Fibroblast of lung (primary cell): ENCODE data around the gene MAP3K9. TPM values are rescaled to one million over a fixed set of nuclear protein-coding genes. Genes with fewer than 3 reads are reported as not detected.

Experiments used
- DNase-seq, 2 donors: peaks; one replicate each; pipeline versions ENCODE4 v3.0.0 to v3.0.0-alpha.2; 2010; ENCODE audit warnings: low read depth in 2 of 2
- H2AFZ ChIP-seq: 2 replicates; pipeline ENCODE4 v1.5.1; 2012; ENCODE audit warnings: low read length, control low read depth, inconsistent platforms
- H3K27ac ChIP-seq: 2 replicates; pipeline ENCODE4 v1.5.1; 2011; ENCODE audit warnings: low read length, control low read depth; ENCODE audit not compliant: insufficient read depth
- H3K27me3 ChIP-seq: 2 replicates; pipeline ENCODE4 v1.5.1; 2011; ENCODE audit warnings: mild to moderate bottlenecking, low read length; ENCODE audit not compliant: control insufficient read depth, insufficient read depth
- H3K36me3 ChIP-seq: 2 replicates; pipeline ENCODE4 v1.5.1; 2011; ENCODE audit warnings: low read length; ENCODE audit not compliant: control insufficient read depth, insufficient read depth
- H3K4me1 ChIP-seq: 2 replicates; pipeline ENCODE4 v1.5.1; 2011; ENCODE audit warnings: low read length; ENCODE audit not compliant: control insufficient read depth, insufficient read depth; ENCODE audit errors: extremely low read depth
- H3K4me2 ChIP-seq: 2 replicates; pipeline ENCODE4 v1.5.1; 2011; ENCODE audit warnings: low read length, control low read depth; ENCODE audit not compliant: insufficient read depth; ENCODE audit errors: extremely low read depth
- H3K4me3 ChIP-seq, 4 experiments: fragments of 200-600 bp in 1 of 4; sonication (generic) in 1 of 4; replicated peaks in 1 of 4; 2 replicates each; pipeline ENCODE4 v1.5.1; 2011 to 2016; ENCODE audit warnings: low read length in 4 of 4, low read depth in 3 of 4, mild to moderate bottlenecking in 3 of 4, control low read depth in 2 of 4, inconsistent platforms in 1 of 4, mixed read lengths in 1 of 4; ENCODE audit not compliant: insufficient read depth in 1 of 4; ENCODE audit errors: control extremely low read depth in 1 of 4
- H3K79me2 ChIP-seq: 2 replicates; pipeline ENCODE4 v1.5.1; 2012; ENCODE audit warnings: mild to moderate bottlenecking, low read length, inconsistent platforms; ENCODE audit not compliant: control insufficient read depth, insufficient read depth
- H3K9ac ChIP-seq: 2 replicates; pipeline ENCODE4 v1.5.1; 2011; ENCODE audit warnings: mild to moderate bottlenecking, low read length, control low read depth; ENCODE audit not compliant: insufficient read depth
- H3K9me3 ChIP-seq: 2 replicates; pipeline ENCODE4 v1.5.1; 2012; ENCODE audit warnings: low read depth, low read length; ENCODE audit not compliant: control insufficient read depth, insufficient read depth
- H4K20me1 ChIP-seq: 2 replicates; pipeline ENCODE4 v1.5.1; 2011; ENCODE audit warnings: low read length; ENCODE audit not compliant: control insufficient read depth, insufficient read depth; ENCODE audit errors: extremely low read depth
- CTCF ChIP-seq, 2 donors: IDR thresholded peaks in 1 of 2; conservative IDR thresholded peaks in 1 of 2; 1 replicate in 1 of 2; 2 replicates in 1 of 2; pipeline ENCODE4 v1.5.1; 2011 to 2012; ENCODE audit warnings: low read length in 2 of 2, control low read depth in 1 of 2, inconsistent platforms in 1 of 2, low read depth in 1 of 2, mild to moderate bottlenecking in 1 of 2
- EZH2 ChIP-seq: IDR thresholded peaks from 2 replicates; pipeline ENCODE4 v1.5.1; 2012; ENCODE audit warnings: low read length, control low read depth, mild to moderate bottlenecking; ENCODE audit errors: missing control alignments
- polyA plus RNA-seq, 2 donors: library from polyadenylated mRNA; depleted of rRNA in 1 of 2; stranded (reverse) in 1 of 2; unstranded in 1 of 2; fragments of >200 nt; gene quantifications; 2 replicates each; pipeline ENCODE4 v1.2.1, GENCODE V29; 2011 to 2012; ENCODE audit warnings: missing spikeins in 1 of 2
- total RNA-seq: library from RNA; depleted of rRNA; stranded (reverse); fragments of >200 nt; gene quantifications from 2 replicates; pipeline ENCODE4 v1.2.1, GENCODE V29; 2014

Gene MAP3K9
- total and polyA plus RNA-seq, 2 donors (not counting 1 experiment from before 2014, with no cell fraction given) = 0.17 to 0.27 TPM

- Histone ChIP-seq H2AFZ (peak overlapping the region; percentile 70), H3K79me2 (no peaks in the 10 kb centered on the region), H3K9ac (peak overlapping the region; percentile 56), H3K27ac (no peak overlapping the region), H3K36me3 (no peaks in the 10 kb centered on the region), H4K20me1 (no peaks in the 10 kb centered on the region), H3K4me2 (peak overlapping the region; percentile 79), H3K4me1 (no peaks in the 10 kb centered on the region), H3K4me3 (peak overlapping the region; percentile 56 to 75 (median 60)), H3K27me3 (no peaks in the 10 kb centered on the region), H3K9me3 (no peaks in the 10 kb centered on the region)
- TF ChIP-seq CTCF (conservative IDR thresholded peaks at IDR 0.05 in 1 of 2, IDR thresholded peaks at IDR 0.05 in 1 of 2; ENCODE audit: low read depth in 1 of 2, low read length in 2 of 2) (no peak), EZH2 (peak; percentile 28)
- peak; percentile 28 to 66 for DNase-seq
These were observed 12.5 kb upstream of the MAP3K9 start for GRCh38 chr14:70821584-70822529.

GRCh38 chr14:70816525-70816924 lies 7.2 kb upstream of the MAP3K9 start:
- Histone ChIP-seq H3K9ac (no peak overlapping the region), H3K36me3 (no peaks in the 10 kb centered on the region), H3K27me3 (no peaks in the 10 kb centered on the region), H3K4me2 (no peak overlapping the region), H3K27ac (no peak overlapping the region), H3K79me2 (no peaks in the 10 kb centered on the region), H3K4me1 (no peaks in the 10 kb centered on the region), H3K4me3 (no peak overlapping the region), H2AFZ (no peak overlapping the region), H4K20me1 (no peaks in the 10 kb centered on the region), H3K9me3 (no peaks in the 10 kb centered on the region)
- no peak for DNase-seq
- no peak for TF ChIP-seq EZH2
- TF ChIP-seq CTCF (conservative IDR thresholded peaks at IDR 0.05 in 1 of 2, IDR thresholded peaks at IDR 0.05 in 1 of 2; ENCODE audit: low read depth in 1 of 2, low read length in 2 of 2) = no peak

GRCh38 chr14:70814466-70814865 lies 5.2 kb upstream of the MAP3K9 start:
- Histone ChIP-seq H4K20me1 (no peaks in the 10 kb centered on the region), H3K4me1 (no peaks in the 10 kb centered on the region), H2AFZ (no peak overlapping the region), H3K4me2 (no peak overlapping the region), H3K79me2 (no peaks in the 10 kb centered on the region), H3K9me3 (no peaks in the 10 kb centered on the region), H3K27ac (no peak overlapping the region), H3K27me3 (peaks cover 3% of the 10 kb centered on the region), H3K4me3 (no peak overlapping the region), H3K36me3 (no peaks in the 10 kb centered on the region), H3K9ac (no peak overlapping the region)
- no peak for DNase-seq
- TF ChIP-seq EZH2 (no peak), CTCF (conservative IDR thresholded peaks at IDR 0.05 in 1 of 2, IDR thresholded peaks at IDR 0.05 in 1 of 2; ENCODE audit: low read depth in 1 of 2, low read length in 2 of 2) (no peak)
